ENCODE measurements around the gene JAKMIP1.

Gene JAKMIP1

GRCh38 chr4:6177587-6178197 is 22.7 kb downstream of the JAKMIP1 start:
- no peak for FAIRE-seq

DNA sequence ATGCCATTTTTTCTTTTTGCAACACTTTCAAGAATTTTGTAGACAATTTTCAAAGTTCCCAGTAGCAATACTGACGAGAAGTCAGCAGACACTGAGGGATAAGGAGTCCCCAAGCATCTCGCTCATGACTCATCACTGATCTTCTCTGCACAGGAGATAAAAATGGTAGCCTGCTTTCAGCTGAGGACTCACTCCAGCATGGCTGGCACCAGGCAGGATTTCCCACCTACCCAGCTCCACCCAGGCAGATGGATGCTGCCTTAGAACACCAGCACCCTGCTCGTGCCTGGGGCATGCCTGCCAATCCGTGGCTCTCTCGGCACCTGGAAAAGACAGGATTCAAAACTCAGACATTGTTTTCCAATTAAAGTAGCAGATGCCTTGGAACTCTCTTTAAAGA is 24.9 kb downstream of the JAKMIP1 start:
- no peak for FAIRE-seq

GRCh38 chr4:6172927-6173200 is 27.5 kb downstream of the JAKMIP1 start:
- no peak for FAIRE-seq

GRCh38 chr4:6172093-6172926 is 28.0 kb downstream of the JAKMIP1 start:
- no peak for FAIRE-seq

- FAIRE-seq, result no peak
Observed at GRCh38 chr4:6169239-6169638, 31.1 kb downstream of the JAKMIP1 start.

DNA sequence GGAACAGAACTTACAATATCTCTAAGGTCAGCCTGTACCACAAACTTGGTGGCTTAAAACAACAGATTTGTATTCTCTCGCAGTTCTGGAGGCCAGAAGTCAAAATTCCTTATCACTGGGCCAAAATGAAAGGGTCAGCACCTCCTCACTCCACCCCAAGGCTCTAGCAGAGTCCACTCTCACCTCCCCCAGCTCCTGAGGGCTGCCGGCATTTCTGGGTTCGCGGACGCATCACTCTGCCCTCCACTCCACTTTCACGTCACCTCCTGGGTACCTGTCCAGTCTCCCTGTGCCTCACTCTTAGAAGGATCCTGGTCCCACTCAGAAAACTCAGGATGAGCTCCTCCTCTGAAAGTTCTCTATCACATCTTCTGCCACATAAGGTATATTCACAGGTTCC is 34.6 kb downstream of the JAKMIP1 start:
- no peak for FAIRE-seq

GRCh38 chr4:6162885-6163284 is 37.5 kb downstream of the JAKMIP1 start:
- no peak for FAIRE-seq

GRCh38 chr4:6161921-6162464 is 38.4 kb downstream of the JAKMIP1 start:
- FAIRE-seq, result no peak

DNA sequence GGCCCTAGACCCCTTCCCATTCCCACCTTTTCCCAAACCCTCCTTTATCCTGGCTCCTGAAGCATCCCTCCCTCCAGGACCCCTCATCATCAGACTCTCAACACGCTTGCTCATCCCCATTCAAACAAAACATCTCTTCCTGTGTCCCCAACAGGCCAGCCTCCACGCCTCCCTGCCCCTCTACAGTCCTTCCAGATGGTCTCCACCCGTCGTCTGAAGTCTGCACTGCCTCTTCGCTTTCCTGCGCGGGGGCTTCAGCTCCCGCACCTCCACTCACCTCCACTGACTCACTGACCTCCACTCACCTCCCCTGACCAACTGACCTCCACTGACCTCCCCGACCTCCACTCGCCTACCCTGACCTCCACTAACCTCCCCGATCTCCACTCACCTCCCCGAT is 39.8 kb downstream of the JAKMIP1 start:
- no peak for FAIRE-seq

GRCh38 chr4:6157926-6158325 is 42.4 kb downstream of the JAKMIP1 start:
- no peak for FAIRE-seq

- no peak for FAIRE-seq
Observed at GRCh38 chr4:6155996-6156750, 44.2 kb downstream of the JAKMIP1 start.

DNA sequence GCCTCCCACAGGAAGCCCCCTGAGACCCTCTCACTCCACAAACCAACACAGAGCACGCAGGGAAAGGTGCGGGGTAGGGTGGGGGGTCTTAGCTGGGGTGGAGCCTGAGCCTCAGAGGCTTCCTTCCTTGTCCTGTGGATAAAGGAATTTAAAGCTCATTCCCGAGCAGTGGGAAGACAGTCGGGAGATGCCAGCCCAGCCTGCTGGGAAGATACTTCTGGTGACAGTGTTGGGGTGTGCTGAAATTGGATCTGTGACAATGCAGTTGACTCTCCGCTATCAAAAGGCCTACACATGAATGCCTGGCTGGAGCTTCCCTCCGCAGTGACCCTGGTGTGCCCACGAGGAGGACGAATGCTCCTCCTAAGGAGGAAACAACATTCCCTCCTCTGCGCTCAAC is 45.5 kb downstream of the JAKMIP1 start:
- FAIRE-seq, result no peak

- FAIRE-seq, result no peak
Observed at GRCh38 chr4:6153874-6154273, 46.5 kb downstream of the JAKMIP1 start.

- FAIRE-seq, result no peak
Observed at GRCh38 chr4:6152869-6153705, 47.3 kb downstream of the JAKMIP1 start.

- FAIRE-seq, result no peak
Observed at GRCh38 chr4:6150046-6150735, 50.2 kb downstream of the JAKMIP1 start.

GRCh38 chr4:6148506-6149205 is 51.7 kb downstream of the JAKMIP1 start:
- no peak for FAIRE-seq

DNA sequence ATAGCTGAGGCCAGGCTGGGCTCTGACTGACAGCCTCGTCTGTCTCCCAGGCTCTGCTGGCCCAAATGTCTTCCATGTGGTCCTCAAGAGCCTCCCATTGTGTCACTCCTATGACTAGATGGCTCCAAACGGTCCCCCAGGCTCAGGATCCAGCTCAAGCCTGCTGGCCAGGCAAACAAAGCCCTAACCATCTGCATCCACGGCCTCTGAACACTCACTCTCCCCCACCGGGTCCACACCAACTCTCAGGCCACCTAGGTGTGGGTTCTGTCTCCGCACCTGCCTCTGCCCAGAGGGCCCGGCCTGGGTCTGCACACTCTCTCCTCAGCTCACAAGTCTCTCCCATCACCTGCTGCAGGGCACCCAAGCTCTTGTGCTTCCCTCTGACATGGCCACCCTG is 52.9 kb downstream of the JAKMIP1 start:
- FAIRE-seq, result no peak

DNA sequence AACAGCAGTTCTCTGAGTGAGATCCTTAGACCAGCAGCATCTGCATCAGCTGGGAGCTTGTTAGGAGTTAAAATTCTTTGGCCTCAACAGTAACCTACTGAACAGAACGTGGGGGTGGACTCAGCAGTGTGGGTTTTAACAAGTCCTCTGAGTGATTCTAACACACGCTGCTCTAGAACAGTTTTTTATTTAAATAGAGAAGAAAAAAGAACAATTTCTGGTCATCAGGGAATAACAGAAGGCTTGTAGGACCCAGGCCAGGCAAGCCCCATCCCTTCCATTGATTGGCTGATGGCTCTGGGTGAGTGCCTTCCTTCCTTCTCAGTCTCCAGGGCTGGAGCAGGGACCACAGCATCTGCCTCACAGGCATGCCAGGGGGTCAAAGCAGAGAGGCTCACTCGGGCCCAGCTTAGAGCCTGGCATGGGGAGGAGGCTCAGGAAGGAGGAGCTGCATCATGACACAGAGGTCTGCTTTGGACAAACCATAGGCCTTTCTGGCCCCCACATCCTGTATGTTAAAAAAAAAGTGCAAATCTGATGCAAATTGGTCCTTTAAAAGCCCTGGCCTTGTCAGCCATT is 56.7 kb downstream of the JAKMIP1 start:
- no peak for FAIRE-seq

GRCh38 chr4:6142935-6143602 is 57.3 kb downstream of the JAKMIP1 start:
- no peak for FAIRE-seq

DNA sequence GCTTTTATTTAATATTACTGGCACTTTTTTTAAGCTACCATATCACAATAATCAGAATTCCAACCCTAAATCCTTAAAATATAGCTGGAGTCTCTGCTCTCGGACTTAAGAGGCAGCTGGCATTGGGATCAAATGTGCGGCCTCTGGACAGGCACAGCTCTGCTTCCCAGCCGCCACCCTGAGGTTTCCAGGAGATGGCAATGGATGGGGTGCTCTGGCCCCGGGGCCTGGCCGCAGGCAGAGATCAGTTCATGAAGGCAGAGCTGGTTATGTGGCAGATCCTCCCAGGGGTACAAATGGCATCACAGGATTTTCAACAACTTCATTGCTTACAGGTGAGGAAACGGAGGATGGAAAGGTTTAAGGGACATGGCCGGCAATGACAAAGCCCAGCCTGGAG is 57.8 kb downstream of the JAKMIP1 start:
- no peak for FAIRE-seq

GRCh38 chr4:6141554-6141953 is 58.8 kb downstream of the JAKMIP1 start:
- FAIRE-seq, result no peak

Measured in TTC549 (cell line).